ENCODE measurements around the gene KRTAP10-7.

- TF ChIP-seq, protein P1, sequence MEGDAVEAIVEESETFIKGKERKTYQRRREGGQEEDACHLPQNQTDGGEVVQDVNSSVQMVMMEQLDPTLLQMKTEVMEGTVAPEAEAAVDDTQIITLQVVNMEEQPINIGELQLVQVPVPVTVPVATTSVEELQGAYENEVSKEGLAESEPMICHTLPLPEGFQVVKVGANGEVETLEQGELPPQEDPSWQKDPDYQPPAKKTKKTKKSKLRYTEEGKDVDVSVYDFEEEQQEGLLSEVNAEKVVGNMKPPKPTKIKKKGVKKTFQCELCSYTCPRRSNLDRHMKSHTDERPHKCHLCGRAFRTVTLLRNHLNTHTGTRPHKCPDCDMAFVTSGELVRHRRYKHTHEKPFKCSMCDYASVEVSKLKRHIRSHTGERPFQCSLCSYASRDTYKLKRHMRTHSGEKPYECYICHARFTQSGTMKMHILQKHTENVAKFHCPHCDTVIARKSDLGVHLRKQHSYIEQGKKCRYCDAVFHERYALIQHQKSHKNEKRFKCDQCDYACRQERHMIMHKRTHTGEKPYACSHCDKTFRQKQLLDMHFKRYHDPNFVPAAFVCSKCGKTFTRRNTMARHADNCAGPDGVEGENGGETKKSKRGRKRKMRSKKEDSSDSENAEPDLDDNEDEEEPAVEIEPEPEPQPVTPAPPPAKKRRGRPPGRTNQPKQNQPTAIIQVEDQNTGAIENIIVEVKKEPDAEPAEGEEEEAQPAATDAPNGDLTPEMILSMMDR (IDR thresholded peaks at IDR 0.05), result no peak
- TF ChIP-seq POLR2AphosphoS5 (IDR thresholded peaks at IDR 0.05) (no peak), POLR2A (IDR thresholded peaks at IDR 0.05) (no peak), EP300 (IDR thresholded peaks at IDR 0.05) (no peak)
These were observed 42.7 kb upstream of the KRTAP10-7 start for GRCh38 chr21:44557491-44558328.
